HepG2 (cell line): ENCODE results near the gene DOCK10.

Experiments used
- GTF2F1 ChIP-seq: fragments of 150-350 bp; IDR thresholded peaks from 2 replicates; pipeline ENCODE4 v1.6.1; 2014; ENCODE audit warnings: low read length
- HNRNPK ChIP-seq: fragments of 200-400 bp; formaldehyde crosslinking; IDR thresholded peaks from 2 replicates; pipeline ENCODE4 v1.6.1; 2018; ENCODE audit warnings: low read length, low read depth, moderate library complexity, mild to moderate bottlenecking; ENCODE audit not compliant: poor library complexity, severe bottlenecking
- JUNB ChIP-seq: sonication (generic); formaldehyde crosslinking; IDR thresholded peaks from 2 replicates; pipeline ENCODE4 v1.8.0; 2022; ENCODE audit warnings: missing genetic modification reagents, mild to moderate bottlenecking, borderline replicate concordance
- MBNL3 ChIP-seq: fragments of 250-450 bp; sonication (Bioruptor Pico); conservative IDR thresholded peaks from 2 replicates; pipeline ENCODE4 v1.8.0; 2022; ENCODE audit warnings: mild to moderate bottlenecking, inconsistent platforms
- ZNF460 ChIP-seq: sonication (generic); formaldehyde crosslinking; IDR thresholded peaks from 2 replicates; pipeline ENCODE4 v1.5.1; 2020; ENCODE audit warnings: missing genetic modification reagents, mild to moderate bottlenecking, borderline replicate concordance
- ZNF562 ChIP-seq: sonication (generic); formaldehyde crosslinking; IDR thresholded peaks from 2 replicates; pipeline ENCODE4 v1.8.0; 2022; ENCODE audit warnings: missing genetic modification reagents, borderline replicate concordance
- ZNF781 ChIP-seq: sonication (generic); formaldehyde crosslinking; IDR thresholded peaks from 2 replicates; pipeline ENCODE4 v1.5.1; 2020; ENCODE audit warnings: borderline replicate concordance, mild to moderate bottlenecking, missing genetic modification reagents; ENCODE audit errors: not compliant biosample characterization
- TF ChIP-seq, protein P1 (sequence below): sonication (generic); formaldehyde crosslinking; IDR thresholded peaks from 2 replicates; pipeline ENCODE4 v1.4.0; 2020; ENCODE audit warnings: missing genetic modification reagents, borderline replicate concordance
- TF ChIP-seq, protein P2 (sequence below): sonication (generic); formaldehyde crosslinking; IDR thresholded peaks from 2 replicates; pipeline ENCODE4 v1.5.0; 2020; ENCODE audit warnings: mild to moderate bottlenecking, missing genetic modification reagents, moderate library complexity
- TF ChIP-seq, protein P3 (sequence below): conservative IDR thresholded peaks from 2 replicates; pipeline ENCODE4 v1.6.1; 2018; ENCODE audit warnings: missing genetic modification reagents
- TF ChIP-seq, protein P4 (sequence below): sonication (generic); formaldehyde crosslinking; IDR thresholded peaks from 2 replicates; pipeline ENCODE4 v1.4.0; 2020; ENCODE audit warnings: mild to moderate bottlenecking, missing genetic modification reagents

DNA sequence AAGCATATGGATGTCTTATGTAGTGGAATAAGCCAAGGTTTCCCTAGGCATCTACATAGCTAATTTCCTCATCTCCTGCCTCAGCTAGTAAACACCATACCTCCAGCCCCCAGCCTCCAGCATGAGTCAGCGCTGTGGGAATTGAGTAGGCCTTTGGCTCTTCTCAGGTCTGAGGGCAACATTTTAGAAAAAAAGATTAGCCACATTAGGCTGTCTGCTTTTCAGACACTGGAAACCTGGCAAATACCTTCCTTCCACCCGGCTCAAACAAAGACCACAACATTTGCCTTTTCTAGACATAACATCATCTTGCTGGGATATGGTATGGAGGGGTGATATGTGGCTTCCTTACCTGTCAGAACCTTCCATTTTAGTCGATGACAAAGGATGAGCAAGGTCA lies 320.0 kb downstream of the DOCK10 start:
- TF ChIP-seq, protein P1, sequence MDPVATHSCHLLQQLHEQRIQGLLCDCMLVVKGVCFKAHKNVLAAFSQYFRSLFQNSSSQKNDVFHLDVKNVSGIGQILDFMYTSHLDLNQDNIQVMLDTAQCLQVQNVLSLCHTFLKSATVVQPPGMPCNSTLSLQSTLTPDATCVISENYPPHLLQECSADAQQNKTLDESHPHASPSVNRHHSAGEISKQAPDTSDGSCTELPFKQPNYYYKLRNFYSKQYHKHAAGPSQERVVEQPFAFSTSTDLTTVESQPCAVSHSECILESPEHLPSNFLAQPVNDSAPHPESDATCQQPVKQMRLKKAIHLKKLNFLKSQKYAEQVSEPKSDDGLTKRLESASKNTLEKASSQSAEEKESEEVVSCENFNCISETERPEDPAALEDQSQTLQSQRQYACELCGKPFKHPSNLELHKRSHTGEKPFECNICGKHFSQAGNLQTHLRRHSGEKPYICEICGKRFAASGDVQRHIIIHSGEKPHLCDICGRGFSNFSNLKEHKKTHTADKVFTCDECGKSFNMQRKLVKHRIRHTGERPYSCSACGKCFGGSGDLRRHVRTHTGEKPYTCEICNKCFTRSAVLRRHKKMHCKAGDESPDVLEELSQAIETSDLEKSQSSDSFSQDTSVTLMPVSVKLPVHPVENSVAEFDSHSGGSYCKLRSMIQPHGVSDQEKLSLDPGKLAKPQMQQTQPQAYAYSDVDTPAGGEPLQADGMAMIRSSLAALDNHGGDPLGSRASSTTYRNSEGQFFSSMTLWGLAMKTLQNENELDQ (CRISPR knock-in tag): no peak
- TF ChIP-seq ZNF562 (CRISPR knock-in tag) (no peak), MBNL3 (CRISPR knock-in tag) (no peak), HNRNPK (no peak), GTF2F1 (no peak), ZNF781 (no peak), JUNB (CRISPR knock-in tag) (no peak), ZNF460 (CRISPR knock-in tag) (no peak)
- TF ChIP-seq, protein P2, sequence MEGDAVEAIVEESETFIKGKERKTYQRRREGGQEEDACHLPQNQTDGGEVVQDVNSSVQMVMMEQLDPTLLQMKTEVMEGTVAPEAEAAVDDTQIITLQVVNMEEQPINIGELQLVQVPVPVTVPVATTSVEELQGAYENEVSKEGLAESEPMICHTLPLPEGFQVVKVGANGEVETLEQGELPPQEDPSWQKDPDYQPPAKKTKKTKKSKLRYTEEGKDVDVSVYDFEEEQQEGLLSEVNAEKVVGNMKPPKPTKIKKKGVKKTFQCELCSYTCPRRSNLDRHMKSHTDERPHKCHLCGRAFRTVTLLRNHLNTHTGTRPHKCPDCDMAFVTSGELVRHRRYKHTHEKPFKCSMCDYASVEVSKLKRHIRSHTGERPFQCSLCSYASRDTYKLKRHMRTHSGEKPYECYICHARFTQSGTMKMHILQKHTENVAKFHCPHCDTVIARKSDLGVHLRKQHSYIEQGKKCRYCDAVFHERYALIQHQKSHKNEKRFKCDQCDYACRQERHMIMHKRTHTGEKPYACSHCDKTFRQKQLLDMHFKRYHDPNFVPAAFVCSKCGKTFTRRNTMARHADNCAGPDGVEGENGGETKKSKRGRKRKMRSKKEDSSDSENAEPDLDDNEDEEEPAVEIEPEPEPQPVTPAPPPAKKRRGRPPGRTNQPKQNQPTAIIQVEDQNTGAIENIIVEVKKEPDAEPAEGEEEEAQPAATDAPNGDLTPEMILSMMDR: no peak
- TF ChIP-seq, protein P3, sequence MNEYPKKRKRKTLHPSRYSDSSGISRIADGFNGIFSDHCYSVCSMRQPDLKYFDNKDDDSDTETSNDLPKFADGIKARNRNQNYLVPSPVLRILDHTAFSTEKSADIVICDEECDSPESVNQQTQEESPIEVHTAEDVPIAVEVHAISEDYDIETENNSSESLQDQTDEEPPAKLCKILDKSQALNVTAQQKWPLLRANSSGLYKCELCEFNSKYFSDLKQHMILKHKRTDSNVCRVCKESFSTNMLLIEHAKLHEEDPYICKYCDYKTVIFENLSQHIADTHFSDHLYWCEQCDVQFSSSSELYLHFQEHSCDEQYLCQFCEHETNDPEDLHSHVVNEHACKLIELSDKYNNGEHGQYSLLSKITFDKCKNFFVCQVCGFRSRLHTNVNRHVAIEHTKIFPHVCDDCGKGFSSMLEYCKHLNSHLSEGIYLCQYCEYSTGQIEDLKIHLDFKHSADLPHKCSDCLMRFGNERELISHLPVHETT (CRISPR knock-in tag): no peak
- TF ChIP-seq, protein P4, sequence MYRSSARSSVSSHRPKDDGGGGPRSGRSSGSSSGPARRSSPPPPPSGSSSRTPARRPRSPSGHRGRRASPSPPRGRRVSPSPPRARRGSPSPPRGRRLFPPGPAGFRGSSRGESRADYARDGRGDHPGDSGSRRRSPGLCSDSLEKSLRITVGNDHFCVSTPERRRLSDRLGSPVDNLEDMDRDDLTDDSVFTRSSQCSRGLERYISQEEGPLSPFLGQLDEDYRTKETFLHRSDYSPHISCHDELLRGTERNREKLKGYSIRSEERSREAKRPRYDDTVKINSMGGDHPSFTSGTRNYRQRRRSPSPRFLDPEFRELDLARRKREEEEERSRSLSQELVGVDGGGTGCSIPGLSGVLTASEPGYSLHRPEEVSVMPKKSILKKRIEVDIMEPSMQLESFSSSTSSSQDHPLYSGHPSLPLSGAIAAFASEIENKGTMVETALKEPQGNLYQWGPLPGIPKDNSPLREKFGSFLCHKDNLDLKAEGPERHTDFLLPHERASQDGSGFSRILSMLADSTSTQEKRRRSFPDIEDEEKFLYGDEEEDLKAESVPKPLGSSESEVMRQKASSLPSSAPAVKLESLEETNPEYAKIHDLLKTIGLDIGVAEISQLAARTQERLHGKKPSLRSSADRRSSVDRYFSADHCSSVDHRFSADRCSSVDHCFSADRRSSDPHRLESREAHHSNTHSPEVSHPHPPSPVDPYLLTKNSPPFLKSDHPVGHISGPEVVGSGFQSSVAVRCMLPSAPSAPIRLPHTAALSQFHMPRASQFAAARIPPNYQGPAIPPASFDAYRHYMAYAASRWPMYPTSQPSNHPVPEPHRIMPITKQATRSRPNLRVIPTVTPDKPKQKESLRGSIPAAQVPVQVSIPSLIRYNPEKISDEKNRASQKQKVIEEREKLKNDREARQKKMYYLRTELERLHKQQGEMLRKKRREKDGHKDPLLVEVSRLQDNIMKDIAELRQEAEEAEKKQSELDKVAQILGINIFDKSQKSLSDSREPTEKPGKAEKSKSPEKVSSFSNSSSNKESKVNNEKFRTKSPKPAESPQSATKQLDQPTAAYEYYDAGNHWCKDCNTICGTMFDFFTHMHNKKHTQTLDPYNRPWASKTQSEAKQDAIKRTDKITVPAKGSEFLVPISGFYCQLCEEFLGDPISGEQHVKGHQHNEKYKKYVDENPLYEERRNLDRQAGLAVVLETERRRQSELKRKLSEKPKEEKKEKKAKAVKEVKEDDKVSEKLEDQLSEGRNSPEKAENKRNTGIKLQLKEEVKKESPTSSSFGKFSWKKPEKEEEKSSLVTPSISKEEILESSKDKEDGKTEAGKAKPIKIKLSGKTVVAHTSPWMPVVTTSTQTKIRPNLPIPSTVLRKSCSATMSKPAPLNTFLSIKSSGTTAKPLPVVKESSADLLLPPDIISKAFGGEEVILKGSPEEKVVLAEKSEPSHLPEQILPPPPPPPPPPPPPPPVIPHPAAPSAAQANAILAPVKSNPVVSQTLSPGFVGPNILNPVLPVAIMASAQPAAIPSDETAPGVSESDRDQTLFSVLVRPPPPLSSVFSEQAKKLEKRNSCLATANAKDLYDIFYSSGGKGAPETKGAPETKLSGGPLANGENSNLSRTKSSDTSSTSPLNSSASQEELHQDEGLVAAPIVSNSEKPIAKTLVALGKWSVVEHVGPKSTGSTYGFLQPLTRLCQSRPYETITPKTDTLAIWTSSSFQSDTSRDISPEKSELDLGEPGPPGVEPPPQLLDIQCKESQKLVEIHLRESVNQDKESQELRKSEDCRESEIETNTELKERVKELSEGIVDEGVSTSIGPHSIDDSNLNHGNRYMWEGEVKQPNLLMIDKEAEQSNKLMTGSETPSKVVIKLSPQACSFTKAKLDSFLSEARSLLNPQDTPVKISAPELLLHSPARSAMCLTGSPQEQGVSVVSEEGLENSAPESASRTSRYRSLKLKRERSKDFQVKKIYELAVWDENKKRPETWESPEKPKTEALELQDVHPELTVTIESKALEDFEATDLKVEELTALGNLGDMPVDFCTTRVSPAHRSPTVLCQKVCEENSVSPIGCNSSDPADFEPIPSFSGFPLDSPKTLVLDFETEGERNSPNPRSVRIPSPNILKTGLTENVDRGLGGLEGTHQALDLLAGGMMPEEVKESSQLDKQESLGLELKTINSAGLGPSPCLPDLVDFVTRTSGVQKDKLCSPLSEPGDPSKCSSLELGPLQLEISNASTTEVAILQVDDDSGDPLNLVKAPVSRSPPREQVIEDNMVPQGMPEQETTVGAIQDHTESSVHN (CRISPR knock-in tag): no peak
